Measurements from ENCODE around the gene PTPRN2.

The PTPRN2 gene

GRCh38 chr7:158393926-158394625 is 193.5 kb downstream of the PTPRN2 start:
- no peaks in the 10 kb centered on the region for H3K36me3 ChIP-seq (ENCODE audit: control insufficient read depth in 2 of 2, insufficient read depth in 2 of 2, low read length in 2 of 2)
- no peaks in the 10 kb centered on the region for H3K9me3 ChIP-seq (ENCODE audit: control insufficient read depth in 2 of 2, low read length in 2 of 2)
- H3K27me3 ChIP-seq (ENCODE audit: control insufficient read depth in 2 of 2, insufficient read depth in 2 of 2, low read length in 2 of 2), result no peaks in the 10 kb centered on the region
- peaks cover 8 to 11% of the 10 kb centered on the region in 2 donors for H3K4me1 ChIP-seq (ENCODE audit: control insufficient read depth in 2 of 2, insufficient read depth in 2 of 2, low read length in 2 of 2)
- no peak overlapping the region for H3K27ac ChIP-seq (ENCODE audit: low read depth in 2 of 2, low read length in 2 of 2)
- no peak overlapping the region for H3K9ac ChIP-seq (ENCODE audit: low read depth in 1 of 2, low read length in 2 of 2)
- no peak overlapping the region for H3K4me3 ChIP-seq (ENCODE audit: low read length in 2 of 2)

DNA sequence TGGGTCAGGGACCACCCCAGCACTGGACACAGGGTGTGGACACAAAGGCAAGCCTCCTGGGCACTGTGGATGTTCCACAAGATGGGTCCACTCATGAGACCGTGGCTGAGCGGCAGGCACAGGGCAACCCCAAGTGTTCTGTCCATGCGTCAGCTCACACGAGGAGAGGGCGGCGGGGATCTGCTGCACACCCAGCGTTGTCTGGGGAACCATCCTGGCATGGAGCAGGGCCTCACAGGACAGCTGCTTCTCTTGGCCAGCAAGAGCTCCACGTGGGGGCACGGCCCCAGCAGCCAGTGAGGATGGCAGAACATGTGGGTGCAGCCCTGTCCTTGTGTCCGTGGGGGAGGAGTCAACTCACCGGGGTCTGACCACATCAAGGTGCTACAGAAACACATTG is 195.4 kb downstream of the PTPRN2 start:
- Histone ChIP-seq H3K4me3 (ENCODE audit: low read length in 2 of 2) (no peak overlapping the region), H3K9ac (ENCODE audit: low read depth in 1 of 2, low read length in 2 of 2) (no peak overlapping the region), H3K27ac (ENCODE audit: low read depth in 2 of 2, low read length in 2 of 2) (no peak overlapping the region), H3K36me3 (ENCODE audit: control insufficient read depth in 2 of 2, insufficient read depth in 2 of 2, low read length in 2 of 2) (no peaks in the 10 kb centered on the region), H3K27me3 (ENCODE audit: control insufficient read depth in 2 of 2, insufficient read depth in 2 of 2, low read length in 2 of 2) (no peaks in the 10 kb centered on the region), H3K4me1 (ENCODE audit: control insufficient read depth in 2 of 2, insufficient read depth in 2 of 2, low read length in 2 of 2) (peaks cover 8 to 11% of the 10 kb centered on the region in 2 donors), H3K9me3 (ENCODE audit: control insufficient read depth in 2 of 2, low read length in 2 of 2) (no peaks in the 10 kb centered on the region)

DNA sequence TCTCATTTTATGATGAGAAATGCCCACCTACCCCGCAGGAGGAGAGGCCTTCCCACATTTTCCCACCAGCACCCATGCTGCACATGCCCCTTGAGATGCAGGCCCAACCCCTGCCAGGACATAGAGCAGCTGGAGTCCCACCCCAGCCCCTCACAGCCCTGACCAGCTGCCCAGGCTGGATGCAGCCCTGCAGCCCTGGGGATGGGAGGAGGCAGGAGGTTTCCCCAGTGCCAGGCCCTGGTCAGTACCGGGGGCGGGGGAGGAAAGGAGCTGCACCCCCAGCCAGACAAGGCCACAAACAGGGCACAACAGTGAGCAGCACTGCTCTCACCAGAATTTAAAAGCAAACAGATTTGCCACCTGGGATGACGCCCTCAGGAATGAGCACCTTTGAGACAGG is 196.1 kb downstream of the PTPRN2 start:
- Histone ChIP-seq H3K27ac (ENCODE audit: low read depth in 2 of 2, low read length in 2 of 2) (no peak overlapping the region), H3K36me3 (ENCODE audit: control insufficient read depth in 2 of 2, insufficient read depth in 2 of 2, low read length in 2 of 2) (no peaks in the 10 kb centered on the region), H3K9ac (ENCODE audit: low read depth in 1 of 2, low read length in 2 of 2) (no peak overlapping the region), H3K27me3 (ENCODE audit: control insufficient read depth in 2 of 2, insufficient read depth in 2 of 2, low read length in 2 of 2) (no peaks in the 10 kb centered on the region), H3K4me3 (ENCODE audit: low read length in 2 of 2) (no peak overlapping the region), H3K4me1 (ENCODE audit: control insufficient read depth in 2 of 2, insufficient read depth in 2 of 2, low read length in 2 of 2) (peaks cover 6 to 9% of the 10 kb centered on the region in 2 donors), H3K9me3 (ENCODE audit: control insufficient read depth in 2 of 2, low read length in 2 of 2) (peaks cover 0 to 2% of the 10 kb centered on the region in 2 donors)

DNA sequence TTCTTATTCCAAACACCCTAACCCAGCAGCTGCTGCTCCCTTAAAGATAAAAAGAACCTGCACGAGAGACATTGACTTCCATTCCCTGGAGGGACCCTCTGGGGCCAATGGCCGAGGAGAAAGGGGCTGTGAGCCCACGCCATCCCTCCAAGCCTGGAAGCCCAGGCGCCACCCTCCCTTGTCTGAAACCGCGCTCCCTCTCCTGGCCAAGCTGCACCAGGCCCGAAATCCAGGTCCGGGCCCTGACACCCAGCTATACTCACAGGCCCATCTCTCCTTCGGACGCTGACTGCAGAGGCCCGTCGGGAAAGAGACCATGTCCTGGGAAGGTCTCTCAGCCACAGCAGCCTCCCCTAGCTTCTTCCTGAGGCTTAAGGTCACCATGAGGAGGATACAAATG is 196.5 kb downstream of the PTPRN2 start:
- Histone ChIP-seq H3K9me3 (ENCODE audit: control insufficient read depth in 2 of 2, low read length in 2 of 2) (peaks cover 0 to 2% of the 10 kb centered on the region in 2 donors), H3K9ac (ENCODE audit: low read depth in 1 of 2, low read length in 2 of 2) (no peak overlapping the region), H3K36me3 (ENCODE audit: control insufficient read depth in 2 of 2, insufficient read depth in 2 of 2, low read length in 2 of 2) (no peaks in the 10 kb centered on the region), H3K27me3 (ENCODE audit: control insufficient read depth in 2 of 2, insufficient read depth in 2 of 2, low read length in 2 of 2) (no peaks in the 10 kb centered on the region), H3K4me1 (ENCODE audit: control insufficient read depth in 2 of 2, insufficient read depth in 2 of 2, low read length in 2 of 2) (peaks cover 2 to 5% of the 10 kb centered on the region in 2 donors), H3K27ac (ENCODE audit: low read depth in 2 of 2, low read length in 2 of 2) (no peak overlapping the region), H3K4me3 (ENCODE audit: low read length in 2 of 2) (no peak overlapping the region)

- no peak overlapping the region for H3K27ac ChIP-seq (ENCODE audit: low read depth in 2 of 2, low read length in 2 of 2)
- no peak overlapping the region for H3K4me3 ChIP-seq (ENCODE audit: low read length in 2 of 2)
- H3K9ac ChIP-seq (ENCODE audit: low read depth in 1 of 2, low read length in 2 of 2), result no peak overlapping the region
- peaks cover 0 to 2% of the 10 kb centered on the region in 2 donors for H3K9me3 ChIP-seq (ENCODE audit: control insufficient read depth in 2 of 2, low read length in 2 of 2)
- no peaks in the 10 kb centered on the region for H3K27me3 ChIP-seq (ENCODE audit: control insufficient read depth in 2 of 2, insufficient read depth in 2 of 2, low read length in 2 of 2)
- peaks cover 0 to 2% of the 10 kb centered on the region in 2 donors for H3K4me1 ChIP-seq (ENCODE audit: control insufficient read depth in 2 of 2, insufficient read depth in 2 of 2, low read length in 2 of 2)
- no peaks in the 10 kb centered on the region for H3K36me3 ChIP-seq (ENCODE audit: control insufficient read depth in 2 of 2, insufficient read depth in 2 of 2, low read length in 2 of 2)
Observed at GRCh38 chr7:158390460-158390859, 197.2 kb downstream of the PTPRN2 start.

DNA sequence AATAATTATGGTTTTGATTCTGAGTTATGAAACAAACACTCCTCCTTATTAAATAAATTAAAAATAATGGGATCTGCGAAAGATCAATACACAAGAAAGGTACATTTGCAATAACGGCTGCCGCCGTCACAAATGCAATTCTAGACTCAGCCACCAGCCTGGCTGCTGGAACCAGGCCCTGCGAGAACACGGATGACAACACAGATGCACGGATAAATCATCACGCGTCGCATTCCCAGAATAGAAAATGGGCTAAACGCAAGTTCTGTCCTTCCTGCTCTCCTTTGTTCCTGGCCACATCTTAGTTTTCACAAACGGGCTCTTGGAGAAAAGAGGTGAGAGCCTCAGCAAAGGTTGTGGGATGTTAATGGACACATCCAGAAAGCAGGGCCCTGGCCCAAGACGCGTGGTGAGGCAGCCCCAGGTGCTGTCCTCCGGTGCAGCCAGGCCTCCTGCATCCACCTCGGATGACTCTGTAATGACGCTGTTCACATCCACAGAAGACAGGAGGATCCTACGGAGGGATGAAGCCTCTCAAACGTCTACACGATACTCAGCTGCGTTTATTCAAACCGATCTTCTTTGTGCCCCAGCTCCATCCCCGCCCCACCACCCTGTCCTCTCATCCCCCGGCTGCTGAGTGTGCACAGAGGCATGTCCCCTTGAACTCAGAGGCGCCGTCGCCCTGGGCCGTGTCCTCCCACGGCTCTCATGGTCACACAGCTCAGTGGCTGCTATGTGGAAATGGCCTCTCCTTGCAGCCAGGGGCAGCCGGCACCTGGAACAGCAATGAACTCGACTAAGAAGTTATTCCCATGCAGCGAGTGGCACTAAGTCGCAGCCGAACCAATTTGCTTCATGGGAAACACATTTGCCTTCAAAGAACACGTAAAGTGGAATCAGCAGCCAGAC is 197.9 kb downstream of the PTPRN2 start:
- Histone ChIP-seq H3K9ac (ENCODE audit: low read depth in 1 of 2, low read length in 2 of 2) (no peak overlapping the region), H3K4me1 (ENCODE audit: control insufficient read depth in 2 of 2, insufficient read depth in 2 of 2, low read length in 2 of 2) (no peaks in the 10 kb centered on the region), H3K27ac (ENCODE audit: low read depth in 2 of 2, low read length in 2 of 2) (no peak overlapping the region), H3K36me3 (ENCODE audit: control insufficient read depth in 2 of 2, insufficient read depth in 2 of 2, low read length in 2 of 2) (no peaks in the 10 kb centered on the region), H3K9me3 (ENCODE audit: control insufficient read depth in 2 of 2, low read length in 2 of 2) (peaks cover 0 to 2% of the 10 kb centered on the region in 2 donors), H3K27me3 (ENCODE audit: control insufficient read depth in 2 of 2, insufficient read depth in 2 of 2, low read length in 2 of 2) (no peaks in the 10 kb centered on the region), H3K4me3 (ENCODE audit: low read length in 2 of 2) (no peak overlapping the region)

GRCh38 chr7:158388928-158389327 is 198.7 kb downstream of the PTPRN2 start:
- H3K4me3 ChIP-seq (ENCODE audit: low read length in 2 of 2), result no peak overlapping the region
- H3K9me3 ChIP-seq (ENCODE audit: control insufficient read depth in 2 of 2, low read length in 2 of 2), result peaks cover 0 to 2% of the 10 kb centered on the region in 2 donors

DNA sequence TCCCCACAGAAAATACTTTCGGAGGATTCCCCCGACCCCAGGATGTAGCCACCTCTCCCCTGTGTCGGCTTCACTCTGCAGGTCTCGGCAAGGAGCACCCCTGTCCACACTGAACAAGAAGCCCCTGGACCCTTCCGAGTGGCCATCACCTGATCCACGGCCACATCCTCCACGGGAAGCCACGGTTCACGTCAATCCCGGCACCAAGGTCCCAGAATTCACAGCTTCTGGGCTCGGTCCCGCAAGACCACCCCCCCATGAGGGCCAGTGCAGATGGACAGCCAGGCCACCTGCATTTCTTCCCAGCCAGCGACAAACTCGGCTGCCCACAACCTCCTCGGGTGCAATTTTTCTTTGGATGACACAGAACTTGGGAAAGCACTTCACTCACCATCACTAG is 199.6 kb downstream of the PTPRN2 start:
- Histone ChIP-seq H3K36me3 (ENCODE audit: control insufficient read depth in 2 of 2, insufficient read depth in 2 of 2, low read length in 2 of 2) (no peaks in the 10 kb centered on the region), H3K4me1 (ENCODE audit: control insufficient read depth in 2 of 2, insufficient read depth in 2 of 2, low read length in 2 of 2) (no peaks in the 10 kb centered on the region), H3K27ac (ENCODE audit: low read depth in 2 of 2, low read length in 2 of 2) (no peak overlapping the region), H3K4me3 (ENCODE audit: low read length in 2 of 2) (no peak overlapping the region), H3K9me3 (ENCODE audit: control insufficient read depth in 2 of 2, low read length in 2 of 2) (peaks cover 0 to 2% of the 10 kb centered on the region in 2 donors), H3K27me3 (ENCODE audit: control insufficient read depth in 2 of 2, insufficient read depth in 2 of 2, low read length in 2 of 2) (no peaks in the 10 kb centered on the region), H3K9ac (ENCODE audit: low read depth in 1 of 2, low read length in 2 of 2) (no peak overlapping the region)

More at GRCh38 chr7:158388928-158389327, 198.7 kb downstream of the PTPRN2 start:
- Histone ChIP-seq H3K4me1 (ENCODE audit: control insufficient read depth in 2 of 2, insufficient read depth in 2 of 2, low read length in 2 of 2) (no peaks in the 10 kb centered on the region), H3K27me3 (ENCODE audit: control insufficient read depth in 2 of 2, insufficient read depth in 2 of 2, low read length in 2 of 2) (no peaks in the 10 kb centered on the region), H3K9ac (ENCODE audit: low read depth in 1 of 2, low read length in 2 of 2) (no peak overlapping the region), H3K27ac (ENCODE audit: low read depth in 2 of 2, low read length in 2 of 2) (no peak overlapping the region), H3K36me3 (ENCODE audit: control insufficient read depth in 2 of 2, insufficient read depth in 2 of 2, low read length in 2 of 2) (no peaks in the 10 kb centered on the region)

GRCh38 chr7:158387546-158387891 is 200.1 kb downstream of the PTPRN2 start:
- Histone ChIP-seq H3K4me3 (ENCODE audit: low read length in 2 of 2) (no peak overlapping the region), H3K9ac (ENCODE audit: low read depth in 1 of 2, low read length in 2 of 2) (no peak overlapping the region), H3K27ac (ENCODE audit: low read depth in 2 of 2, low read length in 2 of 2) (no peak overlapping the region), H3K4me1 (ENCODE audit: control insufficient read depth in 2 of 2, insufficient read depth in 2 of 2, low read length in 2 of 2) (no peaks in the 10 kb centered on the region), H3K9me3 (ENCODE audit: control insufficient read depth in 2 of 2, low read length in 2 of 2) (peaks cover 0 to 2% of the 10 kb centered on the region in 2 donors), H3K36me3 (ENCODE audit: control insufficient read depth in 2 of 2, insufficient read depth in 2 of 2, low read length in 2 of 2) (no peaks in the 10 kb centered on the region), H3K27me3 (ENCODE audit: control insufficient read depth in 2 of 2, insufficient read depth in 2 of 2, low read length in 2 of 2) (no peaks in the 10 kb centered on the region)

- Histone ChIP-seq H3K4me3 (ENCODE audit: low read length in 2 of 2) (no peak overlapping the region), H3K27me3 (ENCODE audit: control insufficient read depth in 2 of 2, insufficient read depth in 2 of 2, low read length in 2 of 2) (no peaks in the 10 kb centered on the region), H3K9ac (ENCODE audit: low read depth in 1 of 2, low read length in 2 of 2) (no peak overlapping the region), H3K9me3 (ENCODE audit: control insufficient read depth in 2 of 2, low read length in 2 of 2) (peaks cover 0 to 2% of the 10 kb centered on the region in 2 donors), H3K27ac (ENCODE audit: low read depth in 2 of 2, low read length in 2 of 2) (no peak overlapping the region), H3K4me1 (ENCODE audit: control insufficient read depth in 2 of 2, insufficient read depth in 2 of 2, low read length in 2 of 2) (no peaks in the 10 kb centered on the region), H3K36me3 (ENCODE audit: control insufficient read depth in 2 of 2, insufficient read depth in 2 of 2, low read length in 2 of 2) (no peaks in the 10 kb centered on the region)
Observed at GRCh38 chr7:158386866-158387545, 200.6 kb downstream of the PTPRN2 start.
